Fibroblast of pulmonary artery (primary cell): Measurements from ENCODE around the gene GPC1.
A peak's percentile ranks its signal among the peaks of the same experiment; 100 is the strongest.

Source experiments
- DNase-seq: peaks from one replicate; pipeline ENCODE4 v3.0.0-alpha.2; 2010; ENCODE audit warnings: low read depth
- H3K4me3 ChIP-seq: replicated peaks from 2 replicates; pipeline ENCODE4 v1.5.1; 2011; ENCODE audit warnings: low read depth, mild to moderate bottlenecking, control low read depth, low read length, moderate library complexity
- TF ChIP-seq, protein P1 (sequence below): IDR thresholded peaks from 2 replicates; pipeline ENCODE4 v1.5.1; 2011; ENCODE audit warnings: mild to moderate bottlenecking, control low read depth, low read length, inconsistent platforms; ENCODE audit errors: missing control alignments

GPC1 gene

GRCh38 chr2:240513549-240514287 lies 78.3 kb downstream of the GPC1 start:
- H3K4me3 ChIP-seq = no peak overlapping the region
- TF ChIP-seq, protein P1, sequence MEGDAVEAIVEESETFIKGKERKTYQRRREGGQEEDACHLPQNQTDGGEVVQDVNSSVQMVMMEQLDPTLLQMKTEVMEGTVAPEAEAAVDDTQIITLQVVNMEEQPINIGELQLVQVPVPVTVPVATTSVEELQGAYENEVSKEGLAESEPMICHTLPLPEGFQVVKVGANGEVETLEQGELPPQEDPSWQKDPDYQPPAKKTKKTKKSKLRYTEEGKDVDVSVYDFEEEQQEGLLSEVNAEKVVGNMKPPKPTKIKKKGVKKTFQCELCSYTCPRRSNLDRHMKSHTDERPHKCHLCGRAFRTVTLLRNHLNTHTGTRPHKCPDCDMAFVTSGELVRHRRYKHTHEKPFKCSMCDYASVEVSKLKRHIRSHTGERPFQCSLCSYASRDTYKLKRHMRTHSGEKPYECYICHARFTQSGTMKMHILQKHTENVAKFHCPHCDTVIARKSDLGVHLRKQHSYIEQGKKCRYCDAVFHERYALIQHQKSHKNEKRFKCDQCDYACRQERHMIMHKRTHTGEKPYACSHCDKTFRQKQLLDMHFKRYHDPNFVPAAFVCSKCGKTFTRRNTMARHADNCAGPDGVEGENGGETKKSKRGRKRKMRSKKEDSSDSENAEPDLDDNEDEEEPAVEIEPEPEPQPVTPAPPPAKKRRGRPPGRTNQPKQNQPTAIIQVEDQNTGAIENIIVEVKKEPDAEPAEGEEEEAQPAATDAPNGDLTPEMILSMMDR = peak; percentile 96
- peak; percentile 82 for DNase-seq

GRCh38 chr2:240514631-240515030 lies 79.2 kb downstream of the GPC1 start:
- no peak overlapping the region for H3K4me3 ChIP-seq
- TF ChIP-seq, protein P1 = no peak
- no peak for DNase-seq

- no peak overlapping the region for H3K4me3 ChIP-seq
- TF ChIP-seq, protein P1 = no peak
- no peak for DNase-seq
Measured at GRCh38 chr2:240517342-240517741, 81.9 kb downstream of the GPC1 start.
